Stimulated activated CD8-positive, alpha-beta memory T cell treated with anti-CD3 and anti-CD28 coated beads, Interleukin-4, amount 100 ng/mL, for 48 hours (primary cell): Measurements from ENCODE around the gene GMCL2.

Source experiments
- DNase-seq: peaks from one replicate; pipeline ENCODE4 v3.0.0-alpha.2; 2020

Gene GMCL2

DNA sequence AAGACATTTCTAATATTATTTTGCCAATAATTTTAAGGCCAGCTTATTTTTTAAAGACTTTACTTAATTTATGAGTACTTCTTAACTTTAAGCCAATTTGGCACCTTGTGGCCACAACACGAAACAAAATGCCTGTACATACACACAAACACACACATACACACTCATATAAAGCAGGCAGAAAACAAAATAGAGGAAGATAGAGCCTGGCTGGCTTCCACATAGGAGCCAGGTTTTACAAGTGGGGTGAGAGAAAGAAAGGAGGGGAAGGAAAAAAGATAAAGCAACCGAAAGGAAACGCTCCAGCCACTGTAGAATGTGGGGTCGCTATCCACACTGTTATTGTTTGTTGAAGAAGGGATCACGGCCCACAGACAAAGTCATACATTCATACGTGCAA lies 10.4 kb downstream of the GMCL2 start:
- DNase-seq, result no peak

DNA sequence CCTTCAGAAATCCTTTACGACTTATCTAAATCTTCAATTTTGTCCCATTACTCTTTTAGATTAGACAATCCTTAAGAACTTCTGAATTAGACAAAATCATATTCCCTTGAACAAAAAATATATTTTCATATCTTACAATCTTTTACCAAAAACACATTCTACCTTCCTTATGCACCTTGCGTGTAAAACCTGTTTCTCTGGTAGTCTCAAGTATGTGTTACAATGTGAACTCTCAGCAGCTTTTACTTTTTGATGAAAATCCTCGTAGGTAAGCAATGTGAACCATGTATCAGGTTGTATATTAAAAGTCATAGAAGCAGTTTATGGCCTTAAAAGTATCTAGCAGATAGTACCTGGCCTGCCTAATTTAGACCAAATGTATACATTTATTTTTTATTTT lies 12.7 kb downstream of the GMCL2 start:
- DNase-seq, result no peak

DNA sequence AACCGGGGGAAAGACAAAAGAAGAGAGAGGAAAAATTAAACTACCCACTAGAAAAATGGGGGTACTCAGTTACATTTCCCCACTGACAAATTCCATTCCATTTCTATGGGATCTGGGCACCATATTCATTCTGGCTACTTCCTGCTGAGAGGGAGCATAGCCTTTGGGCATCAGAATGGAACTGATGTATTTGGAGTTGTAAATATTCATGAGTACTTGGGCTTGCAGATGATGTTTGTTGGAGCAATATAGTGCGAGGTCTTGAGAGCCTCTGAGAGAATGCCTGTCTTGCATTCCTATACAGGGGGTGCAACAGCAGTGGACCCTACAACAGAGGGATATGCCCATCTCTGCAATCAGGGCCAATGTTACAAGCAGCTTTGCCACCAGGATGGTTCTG lies 16.7 kb downstream of the GMCL2 start:
- no peak for DNase-seq

DNA sequence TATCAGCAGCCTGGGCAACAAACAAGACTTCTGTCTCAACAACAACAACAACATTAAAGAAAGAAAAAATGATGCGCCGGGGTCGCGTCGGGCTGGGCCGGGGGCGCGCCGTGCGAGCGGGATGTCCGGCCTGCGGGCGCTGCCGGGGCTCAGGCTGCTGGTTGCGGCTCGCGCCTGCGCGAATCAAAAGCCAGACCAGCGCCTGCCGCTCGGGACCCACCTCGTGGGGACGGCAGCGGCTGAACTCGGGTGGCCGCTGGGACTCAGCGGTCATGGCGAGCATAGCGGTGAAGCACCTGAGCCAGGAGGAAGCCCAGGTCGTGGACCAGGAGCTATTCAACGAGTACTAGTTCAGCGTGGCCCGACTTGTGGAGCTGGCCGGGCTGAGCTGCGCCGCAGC lies 21.6 kb downstream of the GMCL2 start:
- DNase-seq, result no peak

DNA sequence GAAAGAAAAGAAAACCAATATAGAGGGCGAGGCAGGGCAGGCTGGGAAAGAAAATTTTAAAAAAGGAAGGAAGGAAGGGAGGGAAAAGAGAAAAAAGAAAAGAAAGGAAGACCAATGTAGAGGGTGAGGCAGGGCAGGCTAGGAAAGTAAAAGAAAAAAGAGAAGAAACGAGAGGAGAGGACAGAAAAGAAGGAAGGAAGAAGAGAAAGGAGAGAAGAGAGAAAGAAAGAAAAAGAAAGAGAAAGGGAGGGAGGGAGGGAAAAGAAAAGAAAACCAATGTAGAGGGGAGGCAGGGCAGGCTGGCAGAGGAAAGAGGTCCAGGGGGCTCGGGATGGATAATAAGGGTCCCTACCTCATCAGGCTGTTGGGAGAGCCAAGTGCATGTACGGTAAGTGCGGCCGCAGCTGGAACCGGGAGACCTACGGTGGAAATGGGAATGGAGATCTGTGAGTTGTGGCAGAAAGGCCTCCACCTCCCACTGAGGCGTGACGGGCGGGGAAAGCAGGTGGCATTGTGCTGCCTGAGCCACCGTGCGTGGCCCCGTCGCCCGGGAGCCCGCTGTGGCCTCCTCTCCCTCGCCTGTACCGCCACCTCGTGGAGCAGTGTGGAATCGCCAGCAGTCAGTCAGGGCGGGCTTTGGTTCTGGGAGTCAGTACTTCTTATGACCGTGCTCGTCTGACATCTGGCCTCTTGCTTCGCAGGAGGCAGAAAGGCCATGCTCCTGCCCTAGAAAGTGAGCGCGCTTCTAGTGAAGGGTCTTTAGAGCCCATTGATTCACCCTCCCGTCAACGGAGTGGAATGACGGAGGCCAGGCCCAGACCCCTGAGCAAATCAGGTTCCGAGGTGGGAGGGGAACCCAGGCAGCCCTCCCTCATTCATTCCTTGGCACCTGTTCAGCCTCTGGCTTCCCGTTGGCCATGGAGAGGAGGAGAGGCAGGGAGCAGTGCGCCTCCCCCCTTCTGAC lies 23.1 kb downstream of the GMCL2 start:
- peak; percentile 99 for DNase-seq

DNA sequence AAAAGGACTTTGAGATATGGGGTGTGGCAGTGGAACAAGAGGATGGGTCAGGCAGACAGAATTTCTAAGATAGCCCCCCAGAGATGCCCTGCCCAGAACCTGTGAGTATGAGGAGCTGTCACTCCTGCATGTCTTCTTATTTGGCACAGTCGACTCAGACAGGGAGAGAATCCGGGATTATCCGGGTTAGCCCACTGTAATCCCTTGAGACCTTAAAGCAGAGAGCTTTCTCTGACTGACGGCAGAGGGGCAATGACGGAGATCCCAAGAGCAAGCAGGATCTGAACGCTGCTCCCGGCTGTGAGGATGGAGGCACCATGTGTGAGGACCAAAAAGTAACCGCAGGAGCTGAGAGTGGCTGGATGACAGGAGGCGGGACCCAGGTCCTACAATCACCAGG lies 24.7 kb downstream of the GMCL2 start:
- no peak for DNase-seq

DNA sequence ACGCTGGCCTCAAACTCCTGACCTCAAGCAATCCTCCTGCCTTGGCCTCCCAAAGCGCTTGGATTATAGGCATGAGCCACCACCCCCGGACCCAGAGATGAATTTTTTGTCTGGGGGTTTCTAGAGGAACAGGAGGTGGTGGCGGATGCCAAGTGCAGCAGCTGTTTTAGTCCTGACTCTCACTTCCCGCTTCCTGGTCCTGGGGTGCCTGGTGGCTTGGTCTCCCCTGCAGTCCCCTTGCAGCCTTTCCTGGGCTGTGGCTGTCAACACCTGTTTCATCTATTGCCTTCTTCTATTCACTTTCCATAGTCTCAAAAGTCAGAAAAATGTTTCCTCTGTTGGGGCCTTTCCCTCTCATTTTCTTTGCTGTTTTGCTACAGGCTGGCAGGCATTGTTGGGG lies 27.0 kb downstream of the GMCL2 start:
- DNase-seq, result no peak

DNA sequence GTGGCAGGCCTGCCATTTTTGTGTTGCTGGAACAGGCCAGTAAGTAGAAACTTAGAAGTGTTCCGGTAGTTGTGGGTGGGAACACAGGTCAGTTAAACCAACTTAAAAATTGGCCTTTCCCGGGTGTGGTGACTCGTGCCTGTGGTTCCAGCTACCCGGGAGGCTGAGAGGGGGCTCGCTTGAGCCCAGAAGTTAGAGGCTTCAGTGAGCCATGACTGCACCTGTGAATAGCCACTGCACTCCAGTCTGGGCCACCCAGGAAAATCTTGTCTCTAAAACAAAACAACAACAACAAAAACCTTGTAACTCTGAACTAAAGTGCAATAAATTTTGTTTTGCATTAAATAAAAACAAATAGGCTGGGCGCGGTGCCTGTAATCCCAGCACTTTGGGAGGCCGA lies 32.1 kb downstream of the GMCL2 start:
- no peak for DNase-seq

DNA sequence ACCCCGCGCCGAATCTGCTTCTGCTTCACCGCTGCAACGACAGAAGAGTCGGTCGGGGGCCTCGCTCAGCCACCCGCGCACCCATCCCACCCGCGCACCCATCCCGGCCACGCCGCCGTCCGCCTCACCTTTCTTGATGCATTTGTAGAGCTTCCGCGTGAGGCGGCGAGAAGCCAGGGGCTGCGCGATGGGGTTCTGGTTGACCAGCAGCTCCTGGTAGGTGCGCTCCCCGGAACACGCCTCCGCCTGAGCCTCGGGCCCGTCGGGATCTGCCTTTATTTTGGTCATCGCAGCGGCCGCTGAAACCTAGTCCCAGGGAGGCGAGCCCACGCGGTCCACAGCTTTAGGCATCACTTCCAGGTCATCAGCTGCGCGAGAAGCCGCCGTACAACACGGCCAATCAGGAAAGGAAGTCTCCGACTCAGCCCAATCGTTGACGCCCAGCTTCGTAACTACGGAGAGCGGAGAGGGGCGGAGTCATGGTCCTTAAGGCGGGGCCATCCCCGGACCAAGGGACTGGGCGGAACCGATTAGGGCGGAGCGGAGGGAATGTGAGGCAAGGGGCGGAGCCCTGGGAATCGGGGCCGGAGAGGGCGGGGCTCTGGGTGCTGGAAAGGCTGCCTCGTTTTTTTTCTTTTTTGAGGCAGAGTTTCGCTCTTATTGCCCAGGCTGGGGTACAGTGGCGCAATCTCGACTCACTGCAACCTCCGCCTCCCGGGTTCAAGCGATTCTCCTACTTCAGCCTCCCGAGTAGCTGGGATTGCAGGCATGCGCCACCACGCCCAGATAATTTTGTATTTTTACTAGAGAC lies 33.4 kb downstream of the GMCL2 start, which contains the start of gene NHP2:
Gene NHP2 (minus strand): TSS at position 356 of the 811 bp plus-strand sequence. CDS start 68 bp downstream, at position 288.
- peak; percentile 99 for DNase-seq

DNA sequence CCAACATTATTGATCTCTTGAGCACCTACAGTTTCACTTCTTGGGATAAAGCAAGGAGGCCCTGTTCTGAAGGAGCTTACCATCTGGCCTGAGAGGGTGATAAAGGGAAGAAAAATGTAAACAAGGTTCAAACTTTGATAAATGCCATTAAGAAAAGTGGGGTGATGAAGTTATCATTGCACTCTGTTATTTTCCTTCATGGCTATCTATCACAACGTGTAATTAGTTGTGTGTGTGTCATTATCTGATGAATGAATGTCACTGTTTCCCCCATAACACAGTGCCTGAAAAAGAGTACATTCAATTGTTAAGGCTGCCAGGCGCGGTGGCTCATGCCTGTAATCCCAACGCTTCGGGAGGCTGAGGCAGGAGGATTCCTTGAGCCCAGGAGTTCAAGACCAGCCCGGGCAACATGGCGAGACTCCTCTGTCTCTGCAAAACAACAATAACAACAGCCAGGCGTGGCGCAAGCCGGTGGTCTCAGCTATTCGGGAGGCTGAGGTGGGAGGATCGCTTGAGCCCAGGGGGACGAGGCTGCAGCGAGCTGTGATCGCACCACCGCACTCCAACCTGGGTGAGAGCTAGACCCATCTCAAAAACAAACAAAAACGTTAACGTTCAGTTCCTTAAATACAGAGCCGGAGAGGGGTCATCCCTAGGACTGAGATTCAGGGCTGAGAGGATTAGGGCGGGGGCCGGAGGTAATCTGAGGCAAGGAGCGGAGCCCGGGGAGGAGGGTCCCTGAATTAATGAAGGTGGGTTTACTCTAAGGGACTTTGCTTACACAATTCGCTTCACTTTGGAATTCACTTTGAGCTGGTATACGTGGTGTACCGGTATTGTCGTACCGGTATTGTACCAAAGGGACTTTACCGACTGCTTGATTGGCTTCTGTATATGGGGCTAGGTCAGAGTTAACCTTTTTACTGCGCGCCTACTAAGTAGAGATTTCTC lies 34.4 kb downstream of the GMCL2 start:
- no peak for DNase-seq

DNA sequence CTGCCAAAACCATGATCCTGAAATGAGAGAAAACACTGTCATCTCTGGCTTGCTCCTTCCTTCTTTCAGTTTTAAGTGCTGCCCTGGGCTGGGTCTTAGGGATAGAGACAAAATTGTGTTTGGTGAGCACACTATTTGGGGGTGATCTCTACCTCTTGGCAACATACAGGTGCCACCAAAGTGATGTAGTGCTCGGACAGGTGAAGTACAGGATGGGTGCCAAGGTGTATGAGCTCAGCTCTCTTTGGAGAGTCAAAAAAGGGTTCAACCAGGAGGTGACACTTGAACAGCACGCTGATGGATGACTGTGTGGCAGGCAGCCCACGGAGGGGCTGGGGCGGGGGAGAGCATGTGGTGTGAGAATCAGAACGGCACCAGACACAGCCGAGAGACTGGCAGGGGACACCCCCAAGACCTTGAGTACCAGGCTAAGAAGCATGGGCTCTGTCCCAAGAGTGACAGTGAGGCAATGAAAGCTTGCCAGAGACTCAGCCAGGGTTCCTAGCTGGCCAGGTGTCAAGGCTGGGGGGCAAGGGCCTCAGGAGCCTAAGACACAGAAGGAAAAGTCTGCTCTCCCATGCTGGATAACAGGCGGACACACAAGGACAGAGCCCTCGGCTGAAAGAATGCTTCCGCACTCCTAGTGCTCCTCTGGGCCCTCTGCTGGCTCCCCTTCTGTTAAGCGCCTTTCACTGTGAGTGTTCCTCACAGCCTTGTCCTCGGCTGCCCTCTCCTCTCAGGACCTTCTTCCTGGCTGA lies 36.0 kb downstream of the GMCL2 start:
- no peak for DNase-seq

DNA sequence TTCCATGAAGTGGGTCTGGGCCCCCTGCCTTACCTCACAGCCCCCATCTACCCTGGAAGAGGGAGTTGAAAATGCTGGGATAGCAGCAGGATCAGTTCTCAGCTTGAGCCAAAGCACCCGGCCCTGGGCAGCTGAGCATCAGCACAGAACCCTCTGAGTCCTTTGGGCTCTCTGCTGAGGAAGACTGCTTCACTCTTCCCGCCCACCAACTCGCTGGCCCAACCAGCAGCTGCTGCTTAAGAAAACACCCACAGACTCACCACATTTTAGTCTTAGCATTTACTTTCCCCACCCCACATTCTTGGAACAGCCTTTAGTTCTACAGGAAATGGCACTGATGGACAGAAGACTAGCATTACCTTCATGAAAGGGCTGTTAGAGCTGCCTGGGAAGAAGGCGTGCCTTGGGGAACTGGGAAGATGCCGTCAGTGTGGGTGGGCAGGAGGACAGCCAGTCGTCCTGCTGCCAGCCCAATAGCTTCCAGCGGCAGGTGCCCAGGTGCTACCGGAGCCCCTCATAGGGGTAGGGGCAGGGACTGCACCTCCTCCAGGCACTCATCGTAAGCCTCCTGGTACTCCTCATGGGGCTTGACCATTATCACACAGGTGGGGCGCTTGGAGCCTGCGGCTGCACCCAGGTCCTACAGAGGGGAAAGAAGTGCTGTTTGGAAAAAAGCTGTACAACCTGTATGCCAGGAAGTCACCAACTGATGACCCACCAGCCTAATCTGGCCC lies 37.8 kb downstream of the GMCL2 start:
- DNase-seq, result peak; percentile 43

DNA sequence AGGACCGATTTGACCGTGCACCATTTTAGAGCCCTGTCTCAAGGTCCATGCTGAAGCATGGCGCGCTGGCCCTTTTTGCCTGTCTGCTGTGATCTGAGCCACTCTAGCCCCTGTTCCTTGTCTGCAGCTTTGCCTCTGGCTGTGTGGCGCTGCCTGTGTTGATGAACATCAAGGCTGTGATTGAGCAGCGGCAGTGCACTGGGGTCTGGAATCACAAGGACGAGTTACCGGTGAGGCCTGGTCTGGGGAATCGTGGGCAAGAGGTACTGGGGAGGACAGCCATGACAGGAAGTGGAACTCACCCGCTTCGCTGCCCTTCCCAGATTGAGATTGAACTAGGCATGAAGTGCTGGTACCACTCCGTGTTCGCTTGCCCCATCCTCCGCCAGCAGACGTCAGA lies 39.8 kb downstream of the GMCL2 start:
- DNase-seq, result no peak

DNA sequence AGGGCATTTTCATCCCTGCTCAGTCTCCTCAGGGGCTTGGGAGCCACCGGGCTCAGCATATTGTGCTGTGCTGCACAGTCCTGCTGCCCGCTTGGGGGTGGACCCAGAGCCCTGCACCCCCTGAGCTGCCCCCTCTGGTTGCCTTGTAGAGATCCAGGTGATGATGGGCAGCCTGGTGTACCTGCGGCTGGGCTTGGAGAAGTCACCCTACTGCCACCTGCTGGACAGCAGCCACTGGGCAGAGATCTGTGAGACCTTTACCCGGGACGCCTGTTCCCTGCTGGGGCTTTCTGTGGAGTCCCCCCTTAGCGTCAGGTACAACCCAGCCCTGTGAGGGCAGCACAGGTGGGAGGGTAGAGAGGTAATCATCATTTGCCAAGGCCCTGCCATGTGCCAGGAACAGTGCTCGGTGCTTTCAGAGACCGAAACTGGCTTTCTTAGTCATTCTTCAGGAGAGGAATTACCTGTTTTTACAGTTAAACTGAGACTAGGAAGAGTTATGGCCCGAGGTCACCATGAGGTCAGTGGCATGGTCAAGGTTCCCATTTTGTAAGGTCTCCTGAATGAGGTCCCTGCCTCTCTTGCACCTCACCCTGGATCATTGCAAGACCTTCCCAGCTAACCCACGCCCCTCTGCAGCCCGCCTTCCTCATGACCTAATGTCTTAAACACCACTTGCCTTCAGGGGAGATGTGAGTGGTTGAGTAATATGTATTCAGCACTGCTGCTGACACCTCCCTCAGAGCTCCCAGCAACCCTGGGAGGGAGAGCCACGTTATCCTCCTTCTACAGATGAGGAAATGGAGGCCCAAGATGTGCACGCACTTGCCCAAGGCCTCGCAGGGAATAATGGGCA lies 41.0 kb downstream of the GMCL2 start:
- DNase-seq, result peak; percentile 81

DNA sequence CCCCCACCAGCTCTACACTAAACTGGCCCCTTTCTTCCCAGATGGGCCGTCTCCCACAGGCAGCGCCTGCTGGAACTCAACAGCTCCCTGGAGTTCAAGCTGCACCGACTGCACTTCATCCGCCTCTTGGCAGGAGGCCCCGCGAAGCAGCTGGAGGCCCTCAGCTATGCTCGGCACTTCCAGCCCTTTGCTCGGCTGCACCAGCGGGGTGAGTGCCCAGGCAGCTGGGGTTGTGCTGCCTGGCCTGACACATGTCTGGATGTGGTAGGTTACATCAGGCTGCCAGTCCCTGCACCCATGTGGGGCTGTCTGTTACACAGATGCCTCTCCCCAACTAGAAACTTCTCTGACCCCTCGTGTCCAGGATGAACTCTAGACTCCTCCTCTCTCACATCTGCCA lies 43.3 kb downstream of the GMCL2 start:
- no peak for DNase-seq

DNA sequence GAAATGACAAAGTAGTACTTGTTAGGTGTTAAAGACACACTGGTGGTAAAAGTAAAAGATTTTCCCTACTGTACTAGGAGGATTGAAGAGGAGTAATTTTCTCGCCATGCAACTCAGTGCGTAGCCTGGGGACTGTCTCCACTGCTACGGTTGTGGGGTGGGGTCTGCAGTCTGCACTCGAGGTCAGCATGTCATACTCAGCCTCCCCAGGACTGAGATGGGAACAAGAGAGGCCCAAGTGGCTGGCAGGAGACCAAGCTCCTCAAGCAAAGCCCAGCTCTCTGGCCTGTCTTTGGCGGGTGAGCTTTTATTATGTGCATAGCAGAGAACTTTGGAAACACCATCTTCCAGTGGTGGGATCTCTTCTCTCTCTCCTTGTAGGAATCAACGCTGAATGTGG lies 43.9 kb downstream of the GMCL2 start:
- DNase-seq, result no peak

DNA sequence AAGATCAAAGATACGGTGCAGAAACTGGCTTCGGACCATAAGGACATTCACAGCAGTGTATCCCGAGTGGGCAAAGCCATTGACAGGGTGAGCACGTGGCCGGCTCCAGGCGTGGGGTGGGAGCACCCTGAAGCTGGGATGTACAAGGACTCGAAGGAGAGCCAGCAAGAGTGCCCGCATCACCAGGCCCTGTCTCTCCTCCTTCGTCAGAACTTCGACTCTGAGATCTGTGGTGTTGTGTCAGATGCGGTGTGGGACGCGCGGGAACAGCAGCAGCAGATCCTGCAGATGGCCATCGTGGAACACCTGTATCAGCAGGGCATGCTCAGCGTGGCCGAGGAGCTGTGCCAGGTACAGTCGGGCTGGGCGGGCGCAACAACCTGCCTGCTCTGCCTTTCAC lies 44.5 kb downstream of the GMCL2 start:
- DNase-seq, result no peak

DNA sequence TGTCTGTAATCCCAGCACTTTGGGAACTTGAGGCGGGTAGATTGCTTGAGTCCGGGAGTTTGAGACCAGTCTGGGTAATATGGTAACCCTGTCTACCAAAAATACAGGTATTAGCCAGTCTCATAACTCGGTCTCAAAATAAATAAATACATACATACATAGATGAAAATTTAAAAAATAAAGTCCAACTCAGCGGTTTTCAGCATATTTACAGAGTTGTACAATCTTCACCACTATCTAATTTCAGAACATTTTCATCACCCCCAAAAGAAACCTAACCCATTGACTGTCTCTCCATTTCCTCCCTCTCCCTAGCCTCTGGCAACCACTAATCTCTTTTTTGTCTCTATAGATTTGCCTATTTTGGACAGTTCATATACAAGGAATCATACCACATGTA lies 45.6 kb downstream of the GMCL2 start:
- no peak for DNase-seq

DNA sequence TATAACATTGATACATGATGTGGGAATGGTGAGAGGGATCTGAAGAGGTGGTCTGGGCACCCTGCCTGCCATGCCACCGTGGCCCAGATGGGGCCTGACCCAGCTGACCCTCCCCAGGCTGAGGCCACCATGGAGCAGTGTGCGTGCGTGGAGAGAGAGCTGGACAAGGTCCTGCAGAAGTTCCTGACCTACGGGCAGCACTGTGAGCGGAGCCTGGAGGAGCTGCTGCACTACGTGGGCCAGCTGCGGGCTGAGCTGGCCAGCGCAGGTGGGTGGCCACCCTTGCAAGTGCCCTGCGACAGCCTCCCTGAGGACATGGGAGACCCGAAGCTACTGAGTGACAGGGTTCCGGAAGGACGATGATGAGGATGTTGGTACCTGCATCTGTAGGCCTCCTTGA lies 49.2 kb downstream of the GMCL2 start:
- no peak for DNase-seq

DNA sequence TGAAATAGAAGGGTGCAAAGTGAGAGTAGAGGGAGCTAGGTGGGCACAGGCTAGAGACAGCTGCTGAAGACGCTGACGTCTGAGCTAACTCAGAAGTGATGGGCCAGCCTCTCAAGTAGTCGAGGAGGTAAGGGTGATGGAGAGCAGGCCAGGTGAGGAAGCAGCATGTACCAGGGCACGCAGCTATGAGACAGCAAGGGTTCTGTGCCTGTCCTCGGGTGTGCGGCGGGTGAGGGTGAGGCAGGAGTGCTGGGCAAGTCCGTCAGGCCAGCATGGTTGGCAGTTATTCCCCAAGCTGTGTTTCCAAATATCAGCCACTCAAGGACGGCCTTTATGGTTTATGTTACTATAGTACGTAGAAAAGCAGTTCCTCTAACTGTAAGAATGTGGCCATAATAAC lies 50.2 kb downstream of the GMCL2 start:
- no peak for DNase-seq
